ENCODE data around the gene ANG. TPM values are rescaled to one million over a fixed set of nuclear protein-coding genes. Genes with fewer than 3 reads are reported as not detected.
"Not testable (repeated sequence)": the region's sequence is repeated elsewhere in the genome, so short reads cannot be mapped to it uniquely, and the experiment has no call there.

The ANG gene
- total RNA-seq = 10 to 100 TPM in 1 of 9 donors, 1 to 10 TPM in 7, under 1 TPM in 1; 0.78 to 12.0 (median 3.6) TPM
- 1 to 10 TPM; 1.8 to 10.0 (median 3.7) TPM for polyA plus RNA-seq
- long read RNA-seq, donor 1 = 0 reads
- long read RNA-seq, donor 2 = 0 reads
- long read RNA-seq, donor 3 = 0 reads
- long read RNA-seq, donor 4, partial matches to known transcripts = 1 of 3 reads
- long read RNA-seq, donor 4, other reads (novel, unspliced or antisense) = 0 of 3 reads
- long read RNA-seq, donor 5, transcript ANG-201 (2 exons, 1,222 nt) = major isoform, 6 of 6 reads
- long read RNA-seq, donor 5, partial matches to known transcripts = 0 of 6 reads
- long read RNA-seq, donor 5, other reads (novel, unspliced or antisense) = 0 of 6 reads
- long read RNA-seq, donor 6, partial matches to known transcripts = 0 of 3 reads
- long read RNA-seq, donor 6, other reads (novel, unspliced or antisense) = 0 of 3 reads
- long read RNA-seq, donor 7, partial matches to known transcripts = 0 of 1 reads
- long read RNA-seq, donor 7, other reads (novel, unspliced or antisense) = 0 of 1 reads
- long read RNA-seq, donor 8, partial matches to known transcripts = 0 of 1 reads
- long read RNA-seq, donor 8, other reads (novel, unspliced or antisense) = 0 of 1 reads
- long read RNA-seq, donor 9 = 0 reads
- long read RNA-seq, donor 10 = 0 reads

GRCh38 chr14:20688167-20688839 is at the start of gene ANG:
ANG (plus strand) TSS chr14:20688764; CDS start chr14:20693565, 4,801 bp downstream.
- no peak for DNase-seq
- Histone ChIP-seq H3K27ac (no peak within 1 kb of the TSS), H3K36me3 (replicated peaks in 1 of 2) (no peaks in the 10 kb centered on the region), H3K4me3 (no peak within 1 kb of the TSS), H3K27me3 (no peaks in the 10 kb centered on the region), H3K9me3 (replicated peaks in 1 of 3) (no peaks in the 10 kb centered on the region), H3K4me1 (replicated peaks in 1 of 2) (peaks cover 0 to 11% of the 10 kb centered on the region in 2 donors)
- intact Hi-C loops (cut with DNase I) = loop anchor here in 1 of 2 donors (10.0 kb wide), 1 partner anchor 364 kb away; no protein-coding TSS in a partner anchor
- TF ChIP-seq CTCF (IDR thresholded peaks at IDR 0.05) (no peak), POLR2A (IDR thresholded peaks at IDR 0.05) (no peak)
- 73 to 86% (median 77%) methylated on average over 7 of the region's 7 CpGs for WGBS, 4 donors

GRCh38 chr14:20641591-20641990 is 47.0 kb upstream of the ANG start, which contains the start of gene OR6S1:
OR6S1 (minus strand) TSS chr14:20641691; CDS start chr14:20641691, 0 bp downstream.
- H3K4me1 ChIP-seq (replicated peaks in 1 of 2) = no peaks in the 10 kb centered on the region
- WGBS, 4 donors = 83 to 89% (median 88%) methylated on average over 2 of the region's 2 CpGs
- intact Hi-C loops (cut with DNase I) = no loop called here
- H3K27me3 ChIP-seq = peaks cover 15% of the 10 kb centered on the region
- no peak for DNase-seq
- no peak within 1 kb of the TSS for H3K4me3 ChIP-seq
- H3K36me3 ChIP-seq (replicated peaks in 1 of 2) = no peaks in the 10 kb centered on the region
- TF ChIP-seq POLR2A (IDR thresholded peaks at IDR 0.05) (no peak), CTCF (IDR thresholded peaks at IDR 0.05) (no peak)
- H3K27ac ChIP-seq = no peak within 1 kb of the TSS
- no peaks in the 10 kb centered on the region for H3K9me3 ChIP-seq (replicated peaks in 1 of 3)

- Histone ChIP-seq H3K36me3 (replicated peaks in 1 of 2) (no peaks in the 10 kb centered on the region), H3K4me3 (no peak overlapping the region), H3K9me3 (replicated peaks in 1 of 3) (no peaks in the 10 kb centered on the region), H3K27ac (no peak overlapping the region), H3K27me3 (peaks cover 9% of the 10 kb centered on the region), H3K4me1 (replicated peaks in 1 of 2) (no peaks in the 10 kb centered on the region)
- no peak for TF ChIP-seq CTCF (IDR thresholded peaks at IDR 0.05)
- no peak for TF ChIP-seq POLR2A (IDR thresholded peaks at IDR 0.05)
- no peak for DNase-seq
- 77 to 90% (median 80%) methylated on average over 7 of the region's 7 CpGs for WGBS, 4 donors
- intact Hi-C loops (cut with DNase I) = no loop called here
Measured at GRCh38 chr14:20642182-20642581, 46.4 kb upstream of the ANG start.

- H3K4me1 ChIP-seq (replicated peaks in 1 of 2); H3K4me3 ChIP-seq; H3K9me3 ChIP-seq (replicated peaks in 1 of 3); intact Hi-C loops (cut with DNase I); DNase-seq; H3K27me3 ChIP-seq; H3K27ac ChIP-seq; H3K36me3 ChIP-seq (replicated peaks in 1 of 2): not testable (repeated sequence)
- 23 to 32% (median 31%) methylated on average over 3 of the region's 3 CpGs for WGBS, 4 donors
Measured at GRCh38 chr14:20642755-20643154, 45.8 kb upstream of the ANG start.

Data from adrenal gland (tissue), 19 donors.